HK-2 (cell line): Measurements from ENCODE around the gene MCM8.

Experiments used
- DNase-seq: peaks from one replicate; pipeline ENCODE4 v3.0.0-alpha.2; 2018; ENCODE audit not compliant: unreplicated experiment

Gene MCM8

GRCh38 chr20:6041808-6042265 is 91.4 kb downstream of the MCM8 start:
- no peak for DNase-seq

GRCh38 chr20:6044115-6044514 is 93.7 kb downstream of the MCM8 start:
- DNase-seq, result no peak

- no peak for DNase-seq
Measured at GRCh38 chr20:6045566-6045965, 95.1 kb downstream of the MCM8 start.

GRCh38 chr20:6046432-6046831 is 96.0 kb downstream of the MCM8 start:
- no peak for DNase-seq

- no peak for DNase-seq
Measured at GRCh38 chr20:6048391-6048790, 97.9 kb downstream of the MCM8 start.
